DOHH2 (cell line): ENCODE data around the gene UBXN7.

Experiments used
- H3F3A ChIP-seq: fragments of 200-600 bp; sonication (generic), shearing (Covaris generic); 2 replicates; pipeline ENCODE4 v1.6.0; 2016; ENCODE audit warnings: antibody characterized with exemption, mild to moderate bottlenecking; ENCODE audit not compliant: control insufficient read depth, insufficient read depth
- H3K27ac ChIP-seq: fragments of 200-600 bp; sonication (generic); 2 replicates; pipeline ENCODE4 v1.5.1; 2014; ENCODE audit warnings: low read depth, mild to moderate bottlenecking, low read length, moderate library complexity
- H3K27me3 ChIP-seq: fragments of 200-600 bp; sonication (generic); 2 replicates; pipeline ENCODE4 v1.6.1; 2014; ENCODE audit warnings: mild to moderate bottlenecking, low read length, mixed read lengths; ENCODE audit not compliant: control insufficient read depth
- H3K36me3 ChIP-seq: fragments of 200-600 bp; sonication (generic); 2 replicates; pipeline ENCODE4 v1.6.1; 2014; ENCODE audit warnings: mild to moderate bottlenecking, low read length, moderate library complexity, mixed read lengths; ENCODE audit not compliant: control insufficient read depth
- H3K4me1 ChIP-seq: fragments of 200-600 bp; sonication (generic); 2 replicates; pipeline ENCODE4 v1.6.1; 2014; ENCODE audit warnings: mild to moderate bottlenecking, low read length, mixed read lengths; ENCODE audit not compliant: control insufficient read depth
- H3K4me2 ChIP-seq: fragments of 200-600 bp; sonication (generic); 2 replicates; pipeline ENCODE4 v1.6.0; 2014; ENCODE audit warnings: mild to moderate bottlenecking, low read length, moderate library complexity
- H3K4me3 ChIP-seq: fragments of 200-600 bp; sonication (generic); 2 replicates; pipeline ENCODE4 v1.5.1; 2014; ENCODE audit warnings: mild to moderate bottlenecking, low read length, mixed read lengths
- H3K79me2 ChIP-seq: fragments of 200-600 bp; sonication (generic); 2 replicates; pipeline ENCODE4 v1.6.1; 2014; ENCODE audit warnings: mild to moderate bottlenecking, low read length, mixed read lengths; ENCODE audit not compliant: control insufficient read depth
- H3K9me2 ChIP-seq: fragments of 200-600 bp; sonication (generic); replicated peaks from 2 replicates; pipeline ENCODE4 v1.6.1; 2014; ENCODE audit warnings: mild to moderate bottlenecking, low read length, mixed read lengths; ENCODE audit not compliant: control insufficient read depth
- H3K9me3 ChIP-seq: fragments of 200-600 bp; sonication (generic); 2 replicates; pipeline ENCODE4 v1.6.1; 2014; ENCODE audit warnings: antibody characterized with exemption, low read length, mixed read lengths; ENCODE audit not compliant: control insufficient read depth, insufficient read depth
- H4K20me1 ChIP-seq: fragments of 200-600 bp; sonication (generic); 2 replicates; pipeline ENCODE4 v1.6.0; 2014; ENCODE audit warnings: low read depth, mild to moderate bottlenecking, antibody characterized with exemption, low read length, moderate library complexity; ENCODE audit not compliant: control insufficient read depth, insufficient read depth
- EZH2phosphoT487 ChIP-seq: fragments of 200-600 bp; sonication (generic); IDR thresholded peaks from 2 replicates; pipeline ENCODE4 v1.6.1; 2017; ENCODE audit warnings: borderline replicate concordance, mild to moderate bottlenecking, antibody characterized with exemption, low read length, moderate library complexity, mixed read lengths
- TF ChIP-seq, protein P1 (sequence below): fragments of 200-600 bp; sonication (generic); IDR thresholded peaks from one replicate; pipeline ENCODE4 v1.5.1; 2014; ENCODE audit warnings: antibody characterized with exemption, mild to moderate bottlenecking, low read depth, low read length; ENCODE audit not compliant: poor library complexity, severe bottlenecking

The UBXN7 gene

DNA sequence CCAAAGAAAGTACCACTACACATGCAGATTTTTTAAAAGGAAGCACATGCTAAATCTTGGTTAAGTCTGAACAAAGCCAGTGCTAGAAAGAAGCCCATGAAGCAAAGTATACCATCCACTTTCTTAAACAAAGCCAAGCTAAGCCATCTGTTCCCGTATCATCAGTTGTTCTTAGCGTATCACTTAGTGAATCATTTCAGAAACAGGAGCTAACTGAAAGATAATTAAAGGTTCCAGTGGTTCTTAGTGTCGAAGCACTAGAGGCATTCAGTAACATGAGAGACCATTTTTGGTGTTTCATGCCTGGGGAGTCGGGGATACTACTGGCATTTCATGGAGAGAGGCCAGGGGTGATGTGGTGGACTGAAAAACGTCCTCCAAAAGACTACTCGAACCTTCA is 12.8 kb downstream of the UBXN7 start:
- no peak overlapping the region for H3K4me3 ChIP-seq
- no peak overlapping the region for H3K4me2 ChIP-seq
- H3K36me3 ChIP-seq: no peaks in the 10 kb centered on the region
- H3K27ac ChIP-seq: no peak overlapping the region
- no peaks in the 10 kb centered on the region for H3F3A ChIP-seq
- TF ChIP-seq, protein P1, sequence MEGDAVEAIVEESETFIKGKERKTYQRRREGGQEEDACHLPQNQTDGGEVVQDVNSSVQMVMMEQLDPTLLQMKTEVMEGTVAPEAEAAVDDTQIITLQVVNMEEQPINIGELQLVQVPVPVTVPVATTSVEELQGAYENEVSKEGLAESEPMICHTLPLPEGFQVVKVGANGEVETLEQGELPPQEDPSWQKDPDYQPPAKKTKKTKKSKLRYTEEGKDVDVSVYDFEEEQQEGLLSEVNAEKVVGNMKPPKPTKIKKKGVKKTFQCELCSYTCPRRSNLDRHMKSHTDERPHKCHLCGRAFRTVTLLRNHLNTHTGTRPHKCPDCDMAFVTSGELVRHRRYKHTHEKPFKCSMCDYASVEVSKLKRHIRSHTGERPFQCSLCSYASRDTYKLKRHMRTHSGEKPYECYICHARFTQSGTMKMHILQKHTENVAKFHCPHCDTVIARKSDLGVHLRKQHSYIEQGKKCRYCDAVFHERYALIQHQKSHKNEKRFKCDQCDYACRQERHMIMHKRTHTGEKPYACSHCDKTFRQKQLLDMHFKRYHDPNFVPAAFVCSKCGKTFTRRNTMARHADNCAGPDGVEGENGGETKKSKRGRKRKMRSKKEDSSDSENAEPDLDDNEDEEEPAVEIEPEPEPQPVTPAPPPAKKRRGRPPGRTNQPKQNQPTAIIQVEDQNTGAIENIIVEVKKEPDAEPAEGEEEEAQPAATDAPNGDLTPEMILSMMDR: no peak
- TF ChIP-seq EZH2phosphoT487: no peak
- peaks cover 98% of the 10 kb centered on the region for H3K79me2 ChIP-seq
- no peaks in the 10 kb centered on the region for H3K27me3 ChIP-seq
- no peaks in the 10 kb centered on the region for H3K9me2 ChIP-seq
- peaks cover 7% of the 10 kb centered on the region; the same call in 1 of the 2 replicates for H4K20me1 ChIP-seq
- no peaks in the 10 kb centered on the region for H3K9me3 ChIP-seq
- H3K4me1 ChIP-seq: no peaks in the 10 kb centered on the region

DNA sequence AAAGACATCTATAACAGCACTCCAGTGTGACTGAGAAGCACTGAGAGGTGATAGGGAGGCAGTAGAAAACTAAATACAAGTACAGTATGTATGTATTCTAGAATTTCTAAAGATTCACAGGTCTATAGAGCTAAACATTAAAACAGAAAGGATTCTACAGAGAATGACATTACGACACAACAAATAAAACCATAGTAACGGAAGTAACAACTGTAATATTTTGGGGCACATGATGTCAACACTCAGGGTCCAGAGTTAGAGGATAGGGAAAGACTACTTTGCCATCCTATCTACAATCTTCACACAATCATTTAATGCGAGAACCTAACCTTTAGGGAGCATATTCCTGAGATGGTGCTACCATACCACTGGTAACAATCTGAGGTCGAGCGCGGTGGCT is 13.6 kb downstream of the UBXN7 start:
- Histone ChIP-seq H3K4me2 (no peak overlapping the region), H3K9me3 (no peaks in the 10 kb centered on the region), H3K9me2 (no peaks in the 10 kb centered on the region), H4K20me1 (peaks cover 7% of the 10 kb centered on the region; the same call in 1 of the 2 replicates), H3K4me3 (no peak overlapping the region), H3K27ac (no peak overlapping the region), H3F3A (no peaks in the 10 kb centered on the region), H3K27me3 (no peaks in the 10 kb centered on the region), H3K79me2 (peaks cover 98% of the 10 kb centered on the region), H3K36me3 (no peaks in the 10 kb centered on the region), H3K4me1 (0 out of 2 replicates have a peak, but pooled peaks cover under 1% of the 10 kb centered on the region)
- TF ChIP-seq, protein P1: no peak
- TF ChIP-seq EZH2phosphoT487: no peak

DNA sequence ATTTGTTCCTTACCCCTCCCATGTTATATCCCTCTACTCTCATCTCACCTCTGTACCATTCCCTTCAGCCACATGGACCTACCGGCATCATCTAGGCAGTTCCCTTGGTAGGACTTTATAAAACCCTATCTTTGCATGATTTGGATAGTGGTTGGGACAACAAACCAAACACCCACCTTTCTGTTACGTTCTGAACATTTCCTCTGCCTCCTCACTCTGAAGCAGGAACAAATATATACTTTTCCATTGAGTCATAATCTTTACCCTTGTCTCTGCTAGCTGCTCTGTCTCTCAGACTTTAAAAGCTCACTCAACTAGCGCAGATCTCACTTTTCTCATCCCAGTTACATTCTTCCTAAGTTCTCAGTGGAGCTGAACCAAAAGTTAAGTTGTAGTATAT is 17.8 kb downstream of the UBXN7 start:
- no peaks in the 10 kb centered on the region for H3K36me3 ChIP-seq
- H3K9me3 ChIP-seq: no peaks in the 10 kb centered on the region
- H3K9me2 ChIP-seq: no peaks in the 10 kb centered on the region
- H3K4me3 ChIP-seq: no peak overlapping the region
- H3K4me1 ChIP-seq: peaks cover 13% of the 10 kb centered on the region
- H3K79me2 ChIP-seq: peaks cover 97% of the 10 kb centered on the region
- H3F3A ChIP-seq: no peaks in the 10 kb centered on the region
- TF ChIP-seq, protein P1: no peak
- TF ChIP-seq EZH2phosphoT487: no peak
- no peak overlapping the region for H3K27ac ChIP-seq
- H3K4me2 ChIP-seq: no peak overlapping the region
- no peaks in the 10 kb centered on the region; the same call in 1 of the 2 replicates for H4K20me1 ChIP-seq
- H3K27me3 ChIP-seq: no peaks in the 10 kb centered on the region

DNA sequence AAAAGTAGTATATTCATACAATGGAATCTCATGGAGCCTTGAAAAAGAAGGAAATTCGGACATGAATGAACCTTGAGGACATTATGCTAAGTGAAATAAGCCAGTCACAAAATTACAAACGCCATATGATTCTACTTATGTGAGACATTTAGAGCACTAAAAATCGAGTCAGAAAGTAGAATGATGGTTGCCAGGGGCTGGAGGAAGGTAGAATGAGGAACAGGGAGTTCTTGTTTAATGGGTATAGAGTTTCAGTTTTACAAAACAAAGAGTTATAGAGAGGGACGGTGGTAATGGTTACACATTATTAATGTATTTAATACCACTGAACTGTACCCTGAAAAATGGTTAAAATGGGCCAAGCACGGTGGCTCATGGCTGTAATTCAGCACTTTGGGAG is 19.5 kb downstream of the UBXN7 start:
- peaks cover 96% of the 10 kb centered on the region for H3K79me2 ChIP-seq
- H3K9me2 ChIP-seq: no peaks in the 10 kb centered on the region
- no peak for TF ChIP-seq EZH2phosphoT487
- TF ChIP-seq, protein P1: no peak
- H3K27ac ChIP-seq: no peak overlapping the region
- no peaks in the 10 kb centered on the region for H3K9me3 ChIP-seq
- H4K20me1 ChIP-seq: no peaks in the 10 kb centered on the region; the same call in 1 of the 2 replicates
- peaks cover 13% of the 10 kb centered on the region for H3K4me1 ChIP-seq
- no peaks in the 10 kb centered on the region for H3K36me3 ChIP-seq
- H3K4me2 ChIP-seq: no peak overlapping the region
- H3K27me3 ChIP-seq: no peaks in the 10 kb centered on the region
- H3K4me3 ChIP-seq: no peak overlapping the region
- no peaks in the 10 kb centered on the region for H3F3A ChIP-seq
